H1 (cell line): ENCODE data around the gene TTC34. TPM values are rescaled to one million over a fixed set of nuclear protein-coding genes. Genes with fewer than 3 reads are reported as not detected.

Experiments used
- CTCF ChIA-PET: fragments of 300-600 bp; sonication (Branson Sonifier 250); formaldehyde crosslinking; loops from one replicate; lab custom pipeline; 2021; ENCODE audit not compliant: partially characterized antibody; lab: Charles Lee
- POLR2A ChIA-PET: fragments of 300-600 bp; sonication (Branson Sonifier 250); formaldehyde crosslinking; loops from one replicate; lab custom pipeline; 2021; ENCODE audit warnings: inconsistent platforms; ENCODE audit not compliant: partially characterized antibody; lab: Charles Lee
- DNase-seq, 2 experiments: peaks; one replicate each; pipeline versions ENCODE4 v3.0.0 to v3.0.0-alpha.2; 2010 to 2022; ENCODE audit warnings: low spot score in 2 of 2, low read depth in 1 of 2, mixed read lengths in 1 of 2
- FAIRE-seq: peaks from 2 replicates; lab custom pipeline; 2011; peaks lifted over from hg19 to GRCh38; lab: Jason Lieb, UNC
- H2AFZ ChIP-seq: 2 replicates; pipeline ENCODE4 v1.8.1; 2012; ENCODE audit warnings: low read length, inconsistent platforms
- H2AK5ac ChIP-seq: 2 replicates; pipeline ENCODE4 v1.6.1; 2013; ENCODE audit warnings: low read depth, low read length
- H2BK120ac ChIP-seq: replicated peaks from 2 replicates; pipeline ENCODE3; 2013; ENCODE audit warnings: low read depth, low read length, inconsistent platforms
- H2BK12ac ChIP-seq: 2 replicates; pipeline ENCODE4 v1.6.1; 2013; ENCODE audit warnings: low read depth, low read length
- H2BK15ac ChIP-seq: 2 replicates; pipeline ENCODE4 v1.6.1; 2013; ENCODE audit warnings: low read length
- H2BK20ac ChIP-seq: 2 replicates; pipeline ENCODE4 v1.6.1; 2013; ENCODE audit warnings: low read length
- H2BK5ac ChIP-seq: 2 replicates; pipeline ENCODE4 v1.6.1; 2013; ENCODE audit warnings: low read depth, low read length
- H3K14ac ChIP-seq: 2 replicates; pipeline ENCODE4 v1.6.1; 2013; ENCODE audit warnings: inconsistent platforms; ENCODE audit not compliant: insufficient read length
- H3K18ac ChIP-seq: 2 replicates; pipeline ENCODE4 v1.6.1; 2013; ENCODE audit warnings: low read length; ENCODE audit errors: extremely low read depth
- H3K23ac ChIP-seq: 2 replicates; pipeline ENCODE4 v1.6.1; 2013; ENCODE audit warnings: inconsistent platforms; ENCODE audit not compliant: insufficient read length
- H3K23me2 ChIP-seq: 2 replicates; pipeline ENCODE4 v1.6.1; 2013; ENCODE audit warnings: low read depth, low read length
- H3K27ac ChIP-seq: 2 replicates; pipeline ENCODE4 v1.6.1; 2011; ENCODE audit warnings: low read depth, low read length, inconsistent platforms
- H3K27me3 ChIP-seq, 4 experiments: replicated peaks in 1 of 4; 1 replicate in 1 of 4; 2 replicates in 3 of 4; pipeline versions ENCODE4 v1.6.1 to v1.8.1; 2011 to 2013; ENCODE audit warnings: low read length in 3 of 4, mild to moderate bottlenecking in 3 of 4, inconsistent platforms in 2 of 4, mixed read lengths in 2 of 4, moderate library complexity in 1 of 4; ENCODE audit not compliant: control insufficient read depth in 3 of 4, insufficient read depth in 3 of 4; ENCODE audit errors: extremely low read depth in 1 of 4
- H3K36me3 ChIP-seq, 4 experiments: 2 replicates each; pipeline versions ENCODE4 v1.6.1 to v1.8.1; 2011 to 2013; ENCODE audit warnings: mild to moderate bottlenecking in 4 of 4, low read length in 3 of 4, moderate library complexity in 2 of 4, control low read depth in 1 of 4, inconsistent platforms in 1 of 4; ENCODE audit not compliant: insufficient read depth in 4 of 4, control insufficient read depth in 2 of 4
- H3K4ac ChIP-seq: replicated peaks from 2 replicates; pipeline ENCODE3; 2013; ENCODE audit warnings: low read length, low read depth, mixed read lengths, inconsistent platforms; ENCODE audit not compliant: insufficient read length
- H3K4me1 ChIP-seq, 4 experiments: replicated peaks in 1 of 4; 1 replicate in 1 of 4; 2 replicates in 3 of 4; pipeline versions ENCODE4 v1.6.1 to v1.8.1; 2011 to 2013; ENCODE audit warnings: low read length in 3 of 4, inconsistent platforms in 2 of 4, mixed read lengths in 1 of 4; ENCODE audit not compliant: insufficient read depth in 4 of 4, control insufficient read depth in 3 of 4
- H3K4me2 ChIP-seq, 2 experiments: 2 replicates each; pipeline versions ENCODE4 v1.6.1 to v1.8.1; 2011 to 2013; ENCODE audit warnings: low read depth in 2 of 2, low read length in 2 of 2, control low read depth in 1 of 2, inconsistent platforms in 1 of 2, mild to moderate bottlenecking in 1 of 2; ENCODE audit not compliant: insufficient read depth in 1 of 2
- H3K4me3 ChIP-seq, 4 experiments: fragments of 200-600, 300-600 bp in 1 of 4; sonication (generic), shearing (Covaris generic), sonication (Bioruptor Twin) in 1 of 4; 2 replicates each; pipeline versions ENCODE4 v1.5.1 to v1.8.1; 2011 to 2016; ENCODE audit warnings: low read length in 4 of 4, low read depth in 3 of 4, control low read depth in 2 of 4, inconsistent platforms in 2 of 4, mild to moderate bottlenecking in 2 of 4, mixed read lengths in 1 of 4, moderate library complexity in 1 of 4; ENCODE audit not compliant: insufficient read depth in 2 of 4; ENCODE audit errors: extremely low read depth in 1 of 4
- H3K56ac ChIP-seq: replicated peaks from 2 replicates; pipeline ENCODE3; 2013; ENCODE audit warnings: low read depth, mild to moderate bottlenecking, mixed read lengths, low read length, inconsistent platforms; ENCODE audit not compliant: insufficient read length
- H3K79me1 ChIP-seq: 2 replicates; pipeline ENCODE4 v1.6.1; 2013; ENCODE audit warnings: low read depth, low read length, control low read depth
- H3K79me2 ChIP-seq, 2 experiments: 2 replicates each; pipeline versions ENCODE4 v1.6.1 to v1.8.1; 2012 to 2013; ENCODE audit warnings: low read length in 2 of 2, mild to moderate bottlenecking in 2 of 2, inconsistent platforms in 1 of 2; ENCODE audit not compliant: insufficient read depth in 2 of 2, control insufficient read depth in 1 of 2
- H3K9ac ChIP-seq, 4 experiments: replicated peaks in 1 of 4; 1 replicate in 1 of 4; 2 replicates in 3 of 4; pipeline versions ENCODE4 v1.6.1 to v1.8.1; 2011 to 2013; ENCODE audit warnings: low read depth in 3 of 4, low read length in 3 of 4, control low read depth in 2 of 4, mild to moderate bottlenecking in 2 of 4, moderate library complexity in 2 of 4, inconsistent platforms in 1 of 4; ENCODE audit errors: extremely low read depth in 1 of 4
- H3K9me3 ChIP-seq, 2 experiments: 2 replicates each; pipeline versions ENCODE4 v1.6.1 to v1.8.1; 2012 to 2013; ENCODE audit warnings: mild to moderate bottlenecking in 2 of 2, moderate library complexity in 2 of 2, control low read depth in 1 of 2, inconsistent platforms in 1 of 2, low read depth in 1 of 2, low read length in 1 of 2, mixed read lengths in 1 of 2; ENCODE audit not compliant: insufficient read depth in 2 of 2
- H4K20me1 ChIP-seq, 2 experiments: replicated peaks in 1 of 2; 2 replicates each; pipeline versions ENCODE3 to v1.8.1; 2011 to 2013; ENCODE audit warnings: inconsistent platforms in 2 of 2, low read length in 2 of 2, mild to moderate bottlenecking in 1 of 2; ENCODE audit not compliant: insufficient read depth in 2 of 2, control insufficient read depth in 1 of 2
- H4K5ac ChIP-seq: 2 replicates; pipeline ENCODE4 v1.6.1; 2013; ENCODE audit warnings: low read length, low read depth, mixed read lengths, inconsistent platforms; ENCODE audit not compliant: insufficient read length
- H4K8ac ChIP-seq: 2 replicates; pipeline ENCODE4 v1.8.0; 2013; ENCODE audit warnings: mild to moderate bottlenecking, moderate library complexity, low read length, inconsistent platforms; ENCODE audit not compliant: insufficient read depth; ENCODE audit errors: extremely low read depth
- H4K91ac ChIP-seq: replicated peaks from 2 replicates; pipeline ENCODE3; 2013; ENCODE audit warnings: low read length, mixed read lengths, inconsistent platforms; ENCODE audit not compliant: insufficient read length
- ASH2L ChIP-seq: fragments of 200-600, 300-600 bp; sonication (generic); IDR thresholded peaks from one replicate; pipeline ENCODE4 v1.7.1; 2017; ENCODE audit warnings: low read length
- BRCA1 ChIP-seq: IDR thresholded peaks from 2 replicates; pipeline ENCODE4 v1.6.1; 2012; ENCODE audit warnings: low read depth, low read length, improper control_type of control experiment
- CEBPB ChIP-seq: IDR thresholded peaks from 2 replicates; pipeline ENCODE4 v1.6.1; 2012; ENCODE audit warnings: low read depth, low read length
- CHD1 ChIP-seq: IDR thresholded peaks from 2 replicates; pipeline ENCODE4 v1.6.1; 2012; ENCODE audit warnings: low read depth, low read length, improper control_type of control experiment
- EGR1 ChIP-seq: IDR thresholded peaks from 2 replicates; pipeline ENCODE4 v1.6.1; 2011; ENCODE audit warnings: low read depth, low read length, borderline replicate concordance
- EP300 ChIP-seq, 2 experiments: IDR thresholded peaks; 1 replicate in 1 of 2; 2 replicates in 1 of 2; pipeline ENCODE4 v1.6.1; 2011 to 2012; ENCODE audit warnings: low read depth in 2 of 2, low read length in 2 of 2, mild to moderate bottlenecking in 2 of 2, borderline replicate concordance in 1 of 2, inconsistent platforms in 1 of 2, moderate library complexity in 1 of 2
- KDM1A ChIP-seq: fragments of 200-600, 300-600 bp; sonication (generic); IDR thresholded peaks from 2 replicates; pipeline ENCODE4 v1.7.1; 2016; ENCODE audit warnings: mild to moderate bottlenecking, low read length, borderline replicate concordance
- RAD21 ChIP-seq, 2 experiments: IDR thresholded peaks in 1 of 2; conservative IDR thresholded peaks in 1 of 2; 2 replicates each; pipeline ENCODE4 v1.6.1; 2011; ENCODE audit warnings: low read depth in 2 of 2, low read length in 2 of 2, improper control_type of control experiment in 1 of 2, inconsistent platforms in 1 of 2, mild to moderate bottlenecking in 1 of 2, moderate library complexity in 1 of 2
- SIN3A ChIP-seq, 2 experiments: IDR thresholded peaks in 1 of 2; conservative IDR thresholded peaks in 1 of 2; 2 replicates each; pipeline ENCODE4 v1.6.1; 2011 to 2012; ENCODE audit warnings: low read length in 2 of 2, improper control_type of control experiment in 1 of 2, low read depth in 1 of 2, mild to moderate bottlenecking in 1 of 2
- SP4 ChIP-seq: IDR thresholded peaks from 2 replicates; pipeline ENCODE4 v1.6.1; 2012; ENCODE audit warnings: low read length, inconsistent platforms
- SUZ12 ChIP-seq: fragments of 200-600 bp; sonication (generic); IDR thresholded peaks from 2 replicates; pipeline ENCODE4 v1.6.1; 2012; ENCODE audit warnings: mild to moderate bottlenecking, inconsistent platforms, low read length, moderate library complexity, mixed read lengths
- TAF7 ChIP-seq: optimal IDR thresholded peaks from 2 replicates; pipeline ENCODE3; 2011; ENCODE audit warnings: low read depth, mild to moderate bottlenecking, inconsistent platforms, low read length, moderate library complexity, borderline replicate concordance
- YY1 ChIP-seq: IDR thresholded peaks from 2 replicates; pipeline ENCODE4 v1.6.1; 2011; ENCODE audit warnings: low read depth, mild to moderate bottlenecking, low read length
- WGBS, 2 experiments: shearing (Covaris generic) in 1 of 2; methylation state at CpG; one replicate each; pipeline versions ENCODE4 v1.1.6 to v1.1.7; 2013 to 2015; ENCODE audit warnings: low lambda C conversion rate in 2 of 2, mixed read lengths in 2 of 2, inconsistent platforms in 1 of 2, low coverage in 1 of 2, missing lambda C conversion rate in 1 of 2; ENCODE audit not compliant: insufficient replicate concordance in 2 of 2, insufficient coverage in 1 of 2, insufficient read length in 1 of 2; ENCODE audit errors: extremely low coverage in 1 of 2, missing lambda C conversion rate in 1 of 2; 5-methylcytosine and 5-hydroxymethylcytosine counted together
- polyA plus RNA-seq, 7 experiments: library from polyadenylated mRNA; depleted of rRNA in 3 of 7; stranded (reverse) in 5 of 7; unstranded in 2 of 7; fragments of >200 nt in 5 of 7; fragments of 200-250 nt in 2 of 7; gene quantifications; 1 replicate in 5 of 7; 2 replicates in 1 of 7; 4 replicates in 1 of 7; pipeline versions ENCODE4 v1.2.1 to v1.2.3, GENCODE V29; 2011 to 2013; ENCODE audit warnings: missing spikeins in 2 of 7, mixed read lengths in 2 of 7
- total RNA-seq: library from RNA; stranded (reverse); fragmentation: NEBNext Ultra II Directional; extraction: Animal tissue kit (Norgen Biotek cat#: 25700); gene quantifications from 2 replicates; pipeline ENCODE4 v1.2.1, GENCODE V29; 2021
- TF ChIP-seq, protein P1 (sequence below): IDR thresholded peaks from 2 replicates; pipeline ENCODE4 v1.6.1; 2011; ENCODE audit warnings: low read depth, mild to moderate bottlenecking, low read length; ENCODE audit not compliant: insufficient read depth

Gene TTC34
- total and polyA plus RNA-seq, 2 of the 8 experiments (the other 6 are each of a cell fraction or from before 2014, with no cell fraction given): 0.23 to 0.50 TPM

DNA sequence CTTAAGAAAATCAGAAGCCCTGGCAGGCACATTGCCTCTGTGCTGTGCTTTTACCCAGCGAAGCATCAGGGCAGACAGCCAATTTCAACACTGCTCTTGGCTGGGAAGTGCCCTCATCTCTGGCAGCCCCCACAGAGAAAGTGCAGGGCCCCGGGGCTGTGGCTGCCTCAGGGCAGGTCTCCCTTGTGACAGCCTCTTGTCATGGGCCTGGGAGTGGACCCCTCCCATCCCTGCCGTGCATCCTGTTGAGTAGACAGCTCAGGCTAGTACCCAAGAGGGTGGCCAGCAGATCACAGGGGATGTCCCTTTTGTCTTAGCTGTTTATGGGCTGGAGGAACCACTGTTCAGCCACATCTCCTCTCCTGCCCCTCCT lies 23.3 kb downstream of the TTC34 start:
- H3K9me3 ChIP-seq: peaks cover 42 to 57% of the 10 kb centered on the region in 2 experiments
- H2AFZ ChIP-seq: no peak overlapping the region
- no peak overlapping the region for H4K91ac ChIP-seq
- no peak overlapping the region for H3K27ac ChIP-seq
- no peak overlapping the region for H2BK15ac ChIP-seq
- no peak overlapping the region for H2BK12ac ChIP-seq
- no peak for DNase-seq
- no peak overlapping the region for H4K5ac ChIP-seq
- H2BK120ac ChIP-seq: no peak overlapping the region
- no peaks in the 10 kb centered on the region for H3K27me3 ChIP-seq
- H3K4ac ChIP-seq: no peak overlapping the region
- no peak overlapping the region for H2BK20ac ChIP-seq
- H2BK5ac ChIP-seq: no peak overlapping the region
- WGBS, 2 experiments: 75% methylated on average over 3 of the region's 3 CpGs; no CpG with 5 or more reads in 1 of the 2 experiments
- H3K79me2 ChIP-seq: no peaks in the 10 kb centered on the region
- H3K36me3 ChIP-seq: no peaks in the 10 kb centered on the region
- CTCF ChIA-PET: interaction anchor here (0.6 kb wide), 1 partner anchor 341 kb away, joined by 3 read pairs; no protein-coding TSS in a partner anchor
- H3K14ac ChIP-seq: no peak overlapping the region
- no peaks in the 10 kb centered on the region for H3K79me1 ChIP-seq
- no peak overlapping the region for H2AK5ac ChIP-seq
- no peak overlapping the region for H3K23ac ChIP-seq
- no peak overlapping the region for H3K9ac ChIP-seq
- H3K4me1 ChIP-seq: no peaks in the 10 kb centered on the region
- H4K20me1 ChIP-seq: no peaks in the 10 kb centered on the region
- FAIRE-seq: no peak
- no peak overlapping the region for H3K56ac ChIP-seq
- H3K18ac ChIP-seq: no peak overlapping the region
- H3K4me3 ChIP-seq: no peak overlapping the region
- H3K4me2 ChIP-seq: no peak overlapping the region
- H4K8ac ChIP-seq: no peak overlapping the region
- POLR2A ChIA-PET: no interaction called here
- H3K23me2 ChIP-seq: no peaks in the 10 kb centered on the region
- TF ChIP-seq ASH2L (no peak), KDM1A (no peak), TAF7 (no peak), YY1 (no peak), EP300 (IDR thresholded peaks at IDR 0.05; ENCODE audit: borderline replicate concordance in 1 of 2, low read depth in 2 of 2, low read length in 2 of 2) (no peak), SP4 (no peak), BRCA1 (no peak), RAD21 (IDR thresholded peaks at IDR 0.05 in 1 of 2, conservative IDR thresholded peaks at IDR 0.05 in 1 of 2; ENCODE audit: low read depth in 2 of 2, low read length in 2 of 2) (no peak), SIN3A (conservative IDR thresholded peaks at IDR 0.05 in 1 of 2, IDR thresholded peaks at IDR 0.05 in 1 of 2; ENCODE audit: low read depth in 1 of 2, low read length in 2 of 2) (no peak), SUZ12 (no peak), CEBPB (no peak), CHD1 (no peak), EGR1 (no peak)
- TF ChIP-seq, protein P1, sequence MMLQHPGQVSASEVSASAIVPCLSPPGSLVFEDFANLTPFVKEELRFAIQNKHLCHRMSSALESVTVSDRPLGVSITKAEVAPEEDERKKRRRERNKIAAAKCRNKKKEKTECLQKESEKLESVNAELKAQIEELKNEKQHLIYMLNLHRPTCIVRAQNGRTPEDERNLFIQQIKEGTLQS: no peak
